Measurements from ENCODE around the gene MAGI1.

MAGI1 gene

DNA sequence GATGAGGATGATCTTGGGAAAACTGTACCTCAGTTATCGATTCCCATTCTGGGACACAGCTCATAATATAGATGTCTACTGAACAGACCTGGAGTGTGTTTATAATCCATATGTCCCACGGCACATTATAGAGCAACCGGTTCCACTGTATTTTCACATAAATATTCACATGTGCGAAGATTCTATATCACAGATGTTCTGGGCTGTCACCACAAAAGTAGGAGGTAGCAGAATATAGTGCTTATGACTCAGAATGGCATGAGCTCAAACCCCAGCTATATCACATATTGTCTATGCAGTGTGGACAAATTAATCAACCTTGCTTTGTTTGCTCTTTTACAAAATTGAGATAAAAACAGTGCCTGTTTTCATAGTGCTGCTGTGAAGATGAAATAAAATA, 710.6 kb downstream of the MAGI1 start:
- DNase-seq, result no peak

DNA sequence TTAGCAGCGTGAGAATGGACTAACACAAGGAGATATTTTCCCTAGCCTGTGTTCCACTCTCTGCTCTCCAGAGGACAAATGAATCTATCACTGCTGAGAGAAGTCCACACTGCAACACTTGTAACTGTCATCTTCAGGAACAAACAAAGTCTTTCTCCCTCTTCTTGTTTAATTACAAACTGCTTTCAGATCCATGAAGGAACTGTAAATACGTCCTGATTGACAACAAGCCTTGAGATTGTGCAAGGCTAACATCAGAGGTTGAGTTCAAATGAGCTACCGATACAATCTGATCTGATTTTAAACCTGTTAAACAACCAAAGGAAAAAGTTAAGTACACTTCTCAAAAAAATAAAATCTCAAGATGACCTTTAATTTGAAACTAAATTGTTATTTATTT, 712.1 kb downstream of the MAGI1 start:
- no peak for DNase-seq

DNA sequence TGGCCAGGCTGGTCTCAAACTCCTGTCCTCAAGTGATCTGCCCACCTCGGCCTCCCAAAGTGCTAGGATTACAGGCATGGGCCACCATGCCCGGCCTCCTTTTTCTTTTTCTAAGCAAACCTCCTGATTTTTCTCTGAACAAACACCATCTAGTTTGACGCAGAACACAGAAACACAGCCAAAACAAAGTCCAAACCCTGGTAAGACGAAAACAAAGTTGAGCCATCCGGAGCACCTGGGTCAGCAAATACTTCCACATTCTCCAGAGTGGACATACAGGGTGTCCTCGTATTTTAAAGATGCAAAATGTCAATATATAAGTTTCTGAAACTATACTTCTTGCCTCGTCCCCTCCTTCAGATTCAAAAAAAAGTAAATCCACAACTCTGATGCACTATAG, 715.8 kb downstream of the MAGI1 start:
- no peak for DNase-seq

DNA sequence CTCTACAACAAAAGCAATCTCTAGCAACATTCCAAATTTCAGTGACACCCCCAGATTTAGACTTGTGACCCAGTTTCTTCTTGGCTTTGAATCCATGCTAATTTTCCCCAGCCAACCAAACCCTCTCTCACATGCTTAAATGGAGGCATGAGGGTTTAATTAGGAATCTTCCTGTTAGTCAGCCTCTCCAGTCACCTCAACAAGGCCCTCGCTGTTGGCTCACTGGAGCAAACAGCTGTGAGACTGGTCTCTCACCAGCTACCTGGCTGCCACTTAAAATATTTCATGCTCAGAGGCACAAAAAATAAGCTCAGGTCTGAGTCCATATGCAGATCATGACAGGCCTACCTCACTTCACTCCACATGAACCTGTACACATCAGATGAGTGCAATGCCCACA, 720.5 kb downstream of the MAGI1 start:
- DNase-seq, result no peak

DNA sequence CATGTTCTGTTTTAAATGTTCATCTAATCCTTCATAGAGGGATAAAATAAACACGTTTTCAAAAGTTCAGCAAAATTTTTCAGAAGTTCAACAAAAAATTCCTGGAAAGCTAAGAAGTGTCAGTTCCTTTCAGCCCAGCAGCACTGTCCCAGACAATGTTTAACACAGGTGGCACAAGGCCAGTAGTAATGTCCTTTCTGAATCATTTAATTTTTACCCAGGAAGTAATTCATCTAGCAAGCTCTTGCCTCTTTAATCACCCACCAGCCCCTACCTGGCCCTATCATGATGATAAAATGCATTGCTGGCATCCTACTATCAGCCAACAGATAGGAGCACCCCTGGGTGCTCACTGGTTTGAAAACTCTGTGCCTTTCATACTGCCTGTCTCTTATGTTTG, 723.8 kb downstream of the MAGI1 start:
- DNase-seq, result no peak

DNA sequence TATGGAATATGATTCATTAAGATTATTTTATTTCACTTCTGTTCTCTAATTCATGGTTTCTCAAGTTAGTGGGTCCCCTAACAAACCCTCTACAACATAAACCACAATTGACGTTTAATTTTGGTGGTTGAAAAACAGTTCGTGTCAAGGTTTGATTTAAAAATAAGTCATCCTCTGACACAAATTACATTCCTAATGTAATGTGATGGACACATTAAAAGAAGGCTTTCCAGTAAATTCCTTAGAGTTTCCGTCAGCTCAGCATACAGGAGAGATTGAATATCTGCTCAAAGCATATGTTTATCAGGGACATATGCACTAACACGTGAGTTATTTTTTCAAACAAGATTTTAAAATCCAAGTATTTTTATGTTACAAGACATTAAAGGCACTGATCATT, 724.4 kb downstream of the MAGI1 start:
- DNase-seq, result no peak

- no peak for DNase-seq
These were observed 725.1 kb downstream of the MAGI1 start for GRCh38 chr3:65313666-65314065.

DNA sequence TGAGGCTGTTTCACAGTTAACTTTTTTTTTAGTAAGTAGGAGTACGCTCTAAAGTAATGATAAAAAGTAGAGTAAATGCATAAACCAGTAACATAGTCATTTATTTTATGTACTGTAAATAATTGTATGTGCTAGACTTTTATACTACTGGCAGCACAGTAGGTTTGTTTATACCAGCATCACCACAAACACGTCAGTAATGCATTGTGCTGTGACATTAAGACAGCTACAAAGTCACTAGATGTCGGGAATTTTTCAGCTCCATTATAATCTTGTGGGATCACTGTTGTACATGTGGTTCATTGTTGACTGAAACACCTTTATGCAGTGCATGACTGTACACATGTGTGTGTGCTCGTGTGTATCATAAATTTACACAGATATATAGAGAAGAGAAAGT, 732.9 kb downstream of the MAGI1 start:
- no peak for DNase-seq

Measured in CD4-positive, alpha-beta T cell treated with Interleukin-12 subunit alpha and Interleukin-12 subunit beta, for 1 hour (primary cell).